Suprapubic skin (tissue), 4 donors: ENCODE results near the gene ARHGEF3. TPM values are rescaled to one million over a fixed set of nuclear protein-coding genes. Genes with fewer than 3 reads are reported as not detected.

Experiments
- DNase-seq, 2 donors: peaks; one replicate each; pipeline ENCODE4 v3.0.0-alpha.2; 2019; ENCODE audit warnings: low spot score in 2 of 2
- H3K27ac ChIP-seq: fragments of 200-600 bp; sonication (generic); one replicate; pipeline ENCODE4 v1.5.1; 2019
- H3K27me3 ChIP-seq: fragments of 200-600 bp; sonication (generic); one replicate; pipeline ENCODE4 v1.5.1; 2019
- H3K36me3 ChIP-seq: fragments of 200-600 bp; sonication (generic); one replicate; pipeline ENCODE4 v1.5.1; 2019
- H3K4me1 ChIP-seq: fragments of 200-600 bp; sonication (generic); one replicate; pipeline ENCODE4 v1.5.1; 2019
- H3K4me3 ChIP-seq: fragments of 200-600 bp; sonication (generic); one replicate; pipeline ENCODE4 v1.5.1; 2019; ENCODE audit warnings: mild to moderate bottlenecking
- H3K9me3 ChIP-seq: fragments of 200-600 bp; sonication (generic); one replicate; pipeline ENCODE4 v1.5.1; 2019
- EP300 ChIP-seq: sonication (generic); formaldehyde crosslinking; IDR thresholded peaks from one replicate; pipeline ENCODE4 v1.6.1; 2017; ENCODE audit warnings: antibody characterized with exemption
- POLR2A ChIP-seq, 2 donors: fragments of 450-650 bp; IDR thresholded peaks; one replicate each; pipeline ENCODE4 v1.6.1; 2017; ENCODE audit warnings: antibody characterized with exemption in 2 of 2, mild to moderate bottlenecking in 2 of 2, moderate library complexity in 2 of 2
- POLR2AphosphoS5 ChIP-seq, 3 donors: sonication (generic); formaldehyde crosslinking; IDR thresholded peaks; one replicate each; pipeline ENCODE4 v1.6.1; 2017; ENCODE audit warnings: antibody characterized with exemption in 3 of 3
- WGBS: methylation state at CpG from one replicate; pipeline ENCODE4 v1.1.5; 2018; 5-methylcytosine and 5-hydroxymethylcytosine counted together
- total RNA-seq, 4 donors: library from RNA; depleted of rRNA; stranded (reverse); fragments of >200 nt; gene quantifications; one replicate each; pipeline ENCODE4 v1.1.0, GENCODE V29; 2016
- TF ChIP-seq, protein P1 (sequence below), 2 donors: fragments of 200-600 bp in 1 of 2; fragments of 450-650 bp in 1 of 2; sonication (generic) in 1 of 2; IDR thresholded peaks; one replicate each; pipeline ENCODE4 v1.5.1; 2016 to 2019; ENCODE audit warnings: antibody characterized with exemption in 2 of 2, mild to moderate bottlenecking in 1 of 2, moderate library complexity in 1 of 2

The ARHGEF3 gene
- total RNA-seq, 4 donors from 2014 or later, result 16.3 to 23.0 (median 19.8) TPM

DNA sequence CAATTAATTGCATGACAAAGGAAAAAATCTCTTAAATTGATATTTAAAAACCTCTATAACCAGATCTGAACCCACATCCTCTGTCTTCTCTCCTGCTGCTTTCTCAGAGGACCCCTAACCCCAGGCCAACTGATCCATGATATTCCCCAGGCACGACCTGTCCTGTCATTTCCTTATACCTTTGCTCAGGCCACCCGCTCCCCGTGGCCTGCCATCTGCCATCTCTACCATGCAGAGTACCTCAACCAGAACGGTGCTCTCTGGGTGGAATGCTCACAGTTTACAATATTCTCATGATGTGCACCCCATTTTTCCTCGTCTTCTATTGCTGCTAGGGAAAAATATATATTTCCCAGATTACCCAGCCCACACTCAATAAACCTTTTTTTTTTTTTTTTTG, 57.7 kb downstream of the ARHGEF3 start:
- DNase-seq, result no peak
- H3K4me3 ChIP-seq, result no peak overlapping the region
- no peak for TF ChIP-seq EP300
- no peak for TF ChIP-seq POLR2AphosphoS5 (IDR thresholded peaks at IDR 0.05)
- TF ChIP-seq POLR2A (IDR thresholded peaks at IDR 0.05), result no peak
- TF ChIP-seq, protein P1, sequence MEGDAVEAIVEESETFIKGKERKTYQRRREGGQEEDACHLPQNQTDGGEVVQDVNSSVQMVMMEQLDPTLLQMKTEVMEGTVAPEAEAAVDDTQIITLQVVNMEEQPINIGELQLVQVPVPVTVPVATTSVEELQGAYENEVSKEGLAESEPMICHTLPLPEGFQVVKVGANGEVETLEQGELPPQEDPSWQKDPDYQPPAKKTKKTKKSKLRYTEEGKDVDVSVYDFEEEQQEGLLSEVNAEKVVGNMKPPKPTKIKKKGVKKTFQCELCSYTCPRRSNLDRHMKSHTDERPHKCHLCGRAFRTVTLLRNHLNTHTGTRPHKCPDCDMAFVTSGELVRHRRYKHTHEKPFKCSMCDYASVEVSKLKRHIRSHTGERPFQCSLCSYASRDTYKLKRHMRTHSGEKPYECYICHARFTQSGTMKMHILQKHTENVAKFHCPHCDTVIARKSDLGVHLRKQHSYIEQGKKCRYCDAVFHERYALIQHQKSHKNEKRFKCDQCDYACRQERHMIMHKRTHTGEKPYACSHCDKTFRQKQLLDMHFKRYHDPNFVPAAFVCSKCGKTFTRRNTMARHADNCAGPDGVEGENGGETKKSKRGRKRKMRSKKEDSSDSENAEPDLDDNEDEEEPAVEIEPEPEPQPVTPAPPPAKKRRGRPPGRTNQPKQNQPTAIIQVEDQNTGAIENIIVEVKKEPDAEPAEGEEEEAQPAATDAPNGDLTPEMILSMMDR (IDR thresholded peaks at IDR 0.05), result no peak
- H3K9me3 ChIP-seq, result no peaks in the 10 kb centered on the region
- peaks cover 3% of the 10 kb centered on the region for H3K4me1 ChIP-seq
- H3K36me3 ChIP-seq, result peaks cover 33% of the 10 kb centered on the region
- WGBS, result 96% methylated on average over 5 of the region's 5 CpGs
- no peak overlapping the region for H3K27ac ChIP-seq
- H3K27me3 ChIP-seq, result no peaks in the 10 kb centered on the region

DNA sequence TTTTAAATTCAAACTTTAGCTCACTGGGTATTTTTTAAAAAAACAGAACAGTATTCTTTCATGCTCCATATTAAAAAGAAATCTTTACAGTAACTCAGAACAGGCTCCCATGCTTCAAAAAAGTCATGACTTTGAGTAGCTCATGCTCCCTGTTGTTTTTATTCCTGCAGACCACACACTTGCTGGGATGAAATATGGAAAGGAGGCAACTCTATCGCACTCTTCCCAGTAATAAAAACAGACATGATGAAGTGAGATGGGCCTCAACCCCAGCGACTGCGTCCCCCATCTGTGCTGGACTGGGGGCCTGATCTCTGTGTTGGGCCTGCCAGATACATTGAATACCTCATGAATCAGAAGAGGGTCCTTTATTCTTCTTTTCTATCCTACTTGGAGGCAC, 58.9 kb downstream of the ARHGEF3 start:
- no peak for DNase-seq
- H3K36me3 ChIP-seq, result peaks cover 37% of the 10 kb centered on the region
- TF ChIP-seq EP300, result no peak
- TF ChIP-seq, protein P1 (IDR thresholded peaks at IDR 0.05), result no peak
- no peak for TF ChIP-seq POLR2A (IDR thresholded peaks at IDR 0.05)
- no peak for TF ChIP-seq POLR2AphosphoS5 (IDR thresholded peaks at IDR 0.05)

DNA sequence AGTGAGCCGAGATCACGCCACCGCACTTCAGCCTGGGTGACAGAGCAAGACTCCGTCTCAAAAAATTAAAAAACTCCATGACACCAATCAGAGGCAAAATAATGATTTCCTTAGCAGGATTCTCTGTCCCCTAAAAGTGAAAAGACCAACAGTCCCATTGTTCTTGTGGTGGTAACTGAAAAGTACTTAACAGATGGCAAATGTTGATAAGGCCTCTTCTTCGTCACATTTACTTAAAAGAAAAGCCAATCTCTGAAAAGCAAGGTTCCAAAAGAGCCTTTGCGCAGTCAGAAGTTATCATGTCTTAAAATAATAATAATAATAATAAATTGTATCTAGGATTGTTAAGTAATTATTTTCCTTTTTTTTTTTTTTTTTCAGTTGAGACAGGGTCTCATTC, 62.7 kb downstream of the ARHGEF3 start:
- Histone ChIP-seq H3K36me3 (peaks cover 28% of the 10 kb centered on the region), H3K27ac (no peak overlapping the region), H3K4me3 (no peak overlapping the region), H3K9me3 (no peaks in the 10 kb centered on the region), H3K4me1 (no peaks in the 10 kb centered on the region), H3K27me3 (no peaks in the 10 kb centered on the region)
- TF ChIP-seq EP300 (no peak), POLR2AphosphoS5 (IDR thresholded peaks at IDR 0.05) (no peak), POLR2A (IDR thresholded peaks at IDR 0.05) (no peak)
- TF ChIP-seq, protein P1 (IDR thresholded peaks at IDR 0.05), result no peak
- DNase-seq, result no peak
- WGBS, result over 99% methylated on average over 6 of the region's 6 CpGs

More for the DNA sequence above, 58.9 kb downstream of the ARHGEF3 start:
- 97% methylated on average over 3 of the region's 3 CpGs for WGBS
- Histone ChIP-seq H3K4me3 (no peak overlapping the region), H3K27me3 (no peaks in the 10 kb centered on the region), H3K27ac (no peak overlapping the region), H3K4me1 (peaks cover 3% of the 10 kb centered on the region), H3K9me3 (no peaks in the 10 kb centered on the region)

DNA sequence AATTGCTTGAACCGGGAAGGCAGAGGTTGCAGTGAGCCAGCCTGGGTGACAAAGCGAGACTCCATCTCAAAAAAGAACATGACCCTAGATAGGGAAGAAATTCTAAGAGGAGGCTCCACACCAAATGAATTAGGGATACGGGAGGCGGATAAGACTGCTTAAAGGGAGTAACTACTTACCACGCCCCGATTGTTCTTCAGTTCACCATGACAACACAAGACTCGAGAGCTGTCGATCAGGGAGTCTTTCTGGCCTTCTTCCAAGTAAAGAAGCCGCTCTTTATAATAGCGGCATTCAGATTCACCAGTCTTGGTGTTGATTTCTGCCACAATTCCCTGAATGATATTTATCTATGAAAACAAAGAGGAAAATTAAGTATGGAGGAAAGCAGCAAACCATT, 64.7 kb downstream of the ARHGEF3 start:
- peaks cover 28% of the 10 kb centered on the region for H3K36me3 ChIP-seq
- H3K9me3 ChIP-seq, result no peaks in the 10 kb centered on the region

DNA sequence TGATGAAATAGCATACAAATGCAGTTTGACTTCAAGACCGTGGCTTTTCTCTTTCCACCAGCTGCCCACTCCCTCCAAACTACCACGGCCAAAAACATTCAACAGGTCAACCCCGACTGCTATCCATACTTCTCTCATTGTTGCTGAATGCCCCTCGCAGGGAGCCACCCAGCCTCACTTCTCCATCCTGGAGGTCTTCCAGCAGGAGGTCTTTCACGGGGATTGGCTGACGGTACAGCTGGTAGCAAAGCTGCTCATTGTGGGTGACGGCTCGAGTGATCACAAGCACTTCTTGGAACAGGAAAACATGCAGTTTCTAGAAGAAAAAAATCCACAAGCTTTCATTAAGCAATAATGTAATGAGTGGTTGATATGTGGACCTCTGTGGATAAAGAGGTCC, 69.6 kb downstream of the ARHGEF3 start:
- peaks cover 67% of the 10 kb centered on the region for H3K36me3 ChIP-seq

More for the DNA sequence above, 64.7 kb downstream of the ARHGEF3 start:
- no peaks in the 10 kb centered on the region for H3K4me1 ChIP-seq
- DNase-seq, result no peak
- WGBS, result 90% methylated on average over 10 of the region's 10 CpGs
- H3K27ac ChIP-seq, result no peak overlapping the region
- no peak overlapping the region for H3K4me3 ChIP-seq
- no peaks in the 10 kb centered on the region for H3K27me3 ChIP-seq
- TF ChIP-seq, protein P1 (IDR thresholded peaks at IDR 0.05), result no peak
- TF ChIP-seq POLR2AphosphoS5 (IDR thresholded peaks at IDR 0.05) (no peak), POLR2A (IDR thresholded peaks at IDR 0.05) (no peak), EP300 (no peak)

More for the DNA sequence above, 69.6 kb downstream of the ARHGEF3 start:
- Histone ChIP-seq H3K27me3 (no peaks in the 10 kb centered on the region), H3K27ac (no peak overlapping the region), H3K9me3 (no peaks in the 10 kb centered on the region), H3K4me3 (no peak overlapping the region), H3K4me1 (no peaks in the 10 kb centered on the region)
- DNase-seq, result no peak
- TF ChIP-seq EP300 (no peak), POLR2AphosphoS5 (IDR thresholded peaks at IDR 0.05) (no peak), POLR2A (IDR thresholded peaks at IDR 0.05) (no peak)
- TF ChIP-seq, protein P1 (IDR thresholded peaks at IDR 0.05), result no peak
- 94% methylated on average over 8 of the region's 8 CpGs for WGBS
